ENCODE measurements around the gene PPP2R2B.

DNA sequence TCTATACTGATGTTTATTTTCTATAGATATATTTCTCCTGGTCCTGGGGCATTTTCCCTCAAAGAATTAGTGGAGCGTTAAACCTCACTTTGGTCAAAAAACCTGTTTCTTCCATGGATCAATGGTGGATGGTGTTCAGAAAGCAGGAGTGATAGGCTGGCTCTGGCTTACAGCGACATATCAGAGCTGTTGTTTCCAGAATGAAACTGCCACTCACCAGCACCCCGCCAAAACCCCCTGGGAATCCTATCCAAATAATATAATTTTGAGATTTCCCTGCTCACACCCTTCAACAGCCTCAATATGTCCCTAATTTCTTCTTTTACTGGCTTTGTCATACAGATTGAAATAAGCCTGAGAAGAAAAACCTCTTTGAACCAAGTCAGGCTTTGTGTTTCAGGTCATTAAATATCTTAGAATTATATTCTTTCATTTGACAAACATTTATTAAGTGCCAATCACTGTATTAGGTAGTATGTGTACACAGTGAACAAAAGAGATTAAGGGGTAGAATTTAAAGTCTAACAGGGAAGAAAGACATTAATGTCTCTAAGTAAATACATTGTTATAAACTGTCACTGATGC is 218.1 kb downstream of the PPP2R2B start:
- TF ChIP-seq FOXK1 (CRISPR knock-in tag; IDR thresholded peaks at IDR 0.05) (no peak), CBFB (CRISPR knock-in tag; IDR thresholded peaks at IDR 0.05; ENCODE audit: low read depth) (no peak)
- TF ChIP-seq, protein P1, sequence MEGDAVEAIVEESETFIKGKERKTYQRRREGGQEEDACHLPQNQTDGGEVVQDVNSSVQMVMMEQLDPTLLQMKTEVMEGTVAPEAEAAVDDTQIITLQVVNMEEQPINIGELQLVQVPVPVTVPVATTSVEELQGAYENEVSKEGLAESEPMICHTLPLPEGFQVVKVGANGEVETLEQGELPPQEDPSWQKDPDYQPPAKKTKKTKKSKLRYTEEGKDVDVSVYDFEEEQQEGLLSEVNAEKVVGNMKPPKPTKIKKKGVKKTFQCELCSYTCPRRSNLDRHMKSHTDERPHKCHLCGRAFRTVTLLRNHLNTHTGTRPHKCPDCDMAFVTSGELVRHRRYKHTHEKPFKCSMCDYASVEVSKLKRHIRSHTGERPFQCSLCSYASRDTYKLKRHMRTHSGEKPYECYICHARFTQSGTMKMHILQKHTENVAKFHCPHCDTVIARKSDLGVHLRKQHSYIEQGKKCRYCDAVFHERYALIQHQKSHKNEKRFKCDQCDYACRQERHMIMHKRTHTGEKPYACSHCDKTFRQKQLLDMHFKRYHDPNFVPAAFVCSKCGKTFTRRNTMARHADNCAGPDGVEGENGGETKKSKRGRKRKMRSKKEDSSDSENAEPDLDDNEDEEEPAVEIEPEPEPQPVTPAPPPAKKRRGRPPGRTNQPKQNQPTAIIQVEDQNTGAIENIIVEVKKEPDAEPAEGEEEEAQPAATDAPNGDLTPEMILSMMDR (IDR thresholded peaks at IDR 0.05): no peak
- TF ChIP-seq, protein P2, sequence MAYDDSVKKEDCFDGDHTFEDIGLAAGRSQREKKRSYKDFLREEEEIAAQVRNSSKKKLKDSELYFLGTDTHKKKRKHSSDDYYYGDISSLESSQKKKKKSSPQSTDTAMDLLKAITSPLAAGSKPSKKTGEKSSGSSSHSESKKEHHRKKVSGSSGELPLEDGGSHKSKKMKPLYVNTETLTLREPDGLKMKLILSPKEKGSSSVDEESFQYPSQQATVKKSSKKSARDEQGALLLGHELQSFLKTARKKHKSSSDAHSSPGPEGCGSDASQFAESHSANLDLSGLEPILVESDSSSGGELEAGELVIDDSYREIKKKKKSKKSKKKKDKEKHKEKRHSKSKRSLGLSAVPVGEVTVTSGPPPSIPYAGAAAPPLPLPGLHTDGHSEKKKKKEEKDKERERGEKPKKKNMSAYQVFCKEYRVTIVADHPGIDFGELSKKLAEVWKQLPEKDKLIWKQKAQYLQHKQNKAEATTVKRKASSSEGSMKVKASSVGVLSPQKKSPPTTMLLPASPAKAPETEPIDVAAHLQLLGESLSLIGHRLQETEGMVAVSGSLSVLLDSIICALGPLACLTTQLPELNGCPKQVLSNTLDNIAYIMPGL (CRISPR knock-in tag; IDR thresholded peaks at IDR 0.05): no peak
- TF ChIP-seq, protein P3, sequence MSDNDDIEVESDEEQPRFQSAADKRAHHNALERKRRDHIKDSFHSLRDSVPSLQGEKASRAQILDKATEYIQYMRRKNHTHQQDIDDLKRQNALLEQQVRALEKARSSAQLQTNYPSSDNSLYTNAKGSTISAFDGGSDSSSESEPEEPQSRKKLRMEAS (CRISPR knock-in tag; IDR thresholded peaks at IDR 0.05): no peak
- TF ChIP-seq, protein P4, sequence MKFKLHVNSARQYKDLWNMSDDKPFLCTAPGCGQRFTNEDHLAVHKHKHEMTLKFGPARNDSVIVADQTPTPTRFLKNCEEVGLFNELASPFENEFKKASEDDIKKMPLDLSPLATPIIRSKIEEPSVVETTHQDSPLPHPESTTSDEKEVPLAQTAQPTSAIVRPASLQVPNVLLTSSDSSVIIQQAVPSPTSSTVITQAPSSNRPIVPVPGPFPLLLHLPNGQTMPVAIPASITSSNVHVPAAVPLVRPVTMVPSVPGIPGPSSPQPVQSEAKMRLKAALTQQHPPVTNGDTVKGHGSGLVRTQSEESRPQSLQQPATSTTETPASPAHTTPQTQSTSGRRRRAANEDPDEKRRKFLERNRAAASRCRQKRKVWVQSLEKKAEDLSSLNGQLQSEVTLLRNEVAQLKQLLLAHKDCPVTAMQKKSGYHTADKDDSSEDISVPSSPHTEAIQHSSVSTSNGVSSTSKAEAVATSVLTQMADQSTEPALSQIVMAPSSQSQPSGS (CRISPR knock-in tag; IDR thresholded peaks at IDR 0.05; ENCODE audit: borderline replicate concordance, low read depth): no peak
